ENCODE data around the gene IWS1.
"Not testable (repeated sequence)": the region's sequence is repeated elsewhere in the genome, so short reads cannot be mapped to it uniquely, and the experiment has no call there.

IWS1 gene

DNA sequence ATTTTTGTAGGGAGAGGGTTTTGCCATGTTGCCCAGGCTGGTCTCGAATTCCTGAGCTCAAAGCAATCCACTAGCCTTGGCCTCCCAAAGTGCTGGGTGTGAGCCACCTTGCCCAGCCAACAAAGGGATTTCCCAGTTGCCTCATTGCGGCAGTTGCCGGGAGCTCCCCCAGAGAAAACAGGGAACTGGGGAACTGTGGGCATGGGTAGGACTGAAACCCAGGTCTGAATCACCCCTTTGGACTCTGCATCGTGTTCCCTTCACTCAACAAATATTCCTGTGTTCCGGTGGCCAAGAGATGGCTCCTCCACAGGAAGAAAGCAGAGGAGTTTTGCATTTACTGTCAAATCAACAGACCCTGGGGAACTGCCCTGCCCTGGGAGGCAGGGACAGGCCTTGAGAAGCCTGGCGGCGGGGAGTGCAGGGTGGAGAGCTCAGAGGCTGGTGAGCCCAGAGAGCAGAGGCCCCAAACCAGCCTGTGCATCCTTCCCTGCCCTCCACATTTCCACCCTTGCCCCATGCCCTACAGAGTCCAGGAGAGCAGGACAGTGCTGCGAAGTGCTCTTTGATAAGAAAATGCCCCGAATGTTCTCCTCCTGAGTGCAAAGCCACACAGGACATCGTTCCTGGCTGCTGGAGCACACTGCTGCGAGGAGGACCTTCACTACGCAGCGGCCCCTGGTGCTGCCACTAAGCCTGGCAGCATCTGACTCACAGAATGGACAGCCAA is 34.1 kb upstream of the IWS1 start:
- H3K9me3 ChIP-seq (ENCODE audit: control insufficient read depth, insufficient read depth, low read depth, low read length): no peaks in the 10 kb centered on the region
- H3K9ac ChIP-seq (ENCODE audit: low read length): no peak overlapping the region
- peaks cover 10% of the 10 kb centered on the region for H3K4me1 ChIP-seq (ENCODE audit: control insufficient read depth, insufficient read depth, low read length)
- H3K4me3 ChIP-seq (ENCODE audit: low read depth, low read length): no peak overlapping the region
- H3K27me3 ChIP-seq (ENCODE audit: control insufficient read depth, insufficient read depth, low read length): no peaks in the 10 kb centered on the region
- no peaks in the 10 kb centered on the region for H3K36me3 ChIP-seq (ENCODE audit: control insufficient read depth, insufficient read depth, low read length)
- no peak overlapping the region for H3K27ac ChIP-seq (ENCODE audit: low read depth, low read length)

DNA sequence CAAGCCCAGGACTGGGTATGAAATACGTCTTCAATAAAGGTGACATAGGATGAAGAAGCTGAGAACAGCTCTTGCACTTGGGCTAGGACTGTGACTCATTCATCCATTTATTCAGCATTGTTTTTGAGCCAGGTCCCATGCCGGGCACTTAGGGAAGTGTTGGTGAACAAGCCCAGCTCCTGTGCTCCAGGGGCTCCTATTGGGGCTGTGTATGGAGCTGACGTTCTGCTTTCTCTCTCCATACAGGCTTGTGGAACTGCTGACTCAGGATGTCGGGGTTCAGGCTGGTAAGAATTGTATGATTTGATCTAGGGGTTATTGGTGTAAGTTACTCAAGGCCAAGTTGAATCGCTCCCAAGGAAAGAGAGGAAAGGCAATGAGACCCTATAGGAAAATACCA is 33.2 kb upstream of the IWS1 start:
- no peaks in the 10 kb centered on the region for H3K9me3 ChIP-seq (ENCODE audit: control insufficient read depth, insufficient read depth, low read depth, low read length)
- H3K27me3 ChIP-seq (ENCODE audit: control insufficient read depth, insufficient read depth, low read length): no peaks in the 10 kb centered on the region
- peaks cover 10% of the 10 kb centered on the region for H3K4me1 ChIP-seq (ENCODE audit: control insufficient read depth, insufficient read depth, low read length)
- no peak overlapping the region for H3K27ac ChIP-seq (ENCODE audit: low read depth, low read length)
- H3K9ac ChIP-seq (ENCODE audit: low read length): no peak overlapping the region
- H3K36me3 ChIP-seq (ENCODE audit: control insufficient read depth, insufficient read depth, low read length): no peaks in the 10 kb centered on the region
- H3K4me3 ChIP-seq (ENCODE audit: low read depth, low read length): no peak overlapping the region

DNA sequence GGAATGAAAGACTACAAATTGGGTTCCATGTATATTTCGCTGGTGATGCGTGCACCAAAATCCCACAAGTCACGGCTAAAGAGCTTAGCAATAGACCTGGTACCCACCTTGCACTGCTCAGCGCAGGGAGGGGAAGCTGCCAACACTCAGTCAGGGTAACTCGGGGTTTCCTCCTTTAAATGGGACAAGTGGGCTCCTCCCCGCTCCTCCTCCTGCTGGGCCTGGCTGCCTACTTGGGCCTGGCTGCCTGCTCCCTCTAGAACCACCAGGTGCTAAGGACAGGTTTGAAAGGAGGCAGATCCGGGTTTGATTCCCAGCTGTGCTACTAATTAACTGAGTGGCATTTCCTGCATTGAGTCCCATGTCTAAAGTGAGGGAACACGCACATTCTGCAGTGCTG is 32.6 kb upstream of the IWS1 start:
- H3K9ac ChIP-seq (ENCODE audit: low read length): no peak overlapping the region
- peaks cover 10% of the 10 kb centered on the region for H3K4me1 ChIP-seq (ENCODE audit: control insufficient read depth, insufficient read depth, low read length)
- H3K9me3 ChIP-seq (ENCODE audit: control insufficient read depth, insufficient read depth, low read depth, low read length): no peaks in the 10 kb centered on the region
- H3K4me3 ChIP-seq (ENCODE audit: low read depth, low read length): no peak overlapping the region
- no peak overlapping the region for H3K27ac ChIP-seq (ENCODE audit: low read depth, low read length)
- H3K27me3 ChIP-seq (ENCODE audit: control insufficient read depth, insufficient read depth, low read length): no peaks in the 10 kb centered on the region
- H3K36me3 ChIP-seq (ENCODE audit: control insufficient read depth, insufficient read depth, low read length): no peaks in the 10 kb centered on the region

DNA sequence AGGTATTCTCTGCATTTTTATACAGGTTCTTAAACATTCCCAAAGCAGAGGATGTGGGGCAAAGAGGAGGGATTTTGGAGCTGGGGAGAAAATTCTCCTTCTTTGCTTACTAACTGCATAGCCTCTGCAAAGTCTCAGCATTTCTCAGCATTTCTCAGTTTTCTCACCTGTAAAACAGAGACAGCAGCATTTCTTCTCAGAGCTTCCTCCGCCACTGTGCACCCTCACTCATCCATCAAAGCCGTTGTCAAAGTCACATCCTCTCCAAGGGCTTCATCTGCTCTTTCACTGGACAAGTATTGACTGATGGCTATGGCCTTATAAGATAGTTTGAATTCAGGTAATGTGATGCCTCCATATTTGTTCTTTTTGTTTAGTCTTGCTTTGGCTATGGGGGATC is 26.6 kb upstream of the IWS1 start:
- H3K27me3 ChIP-seq (ENCODE audit: control insufficient read depth, insufficient read depth, low read length): peaks cover 6% of the 10 kb centered on the region; the same call in 1 of the 2 replicates
- no peaks in the 10 kb centered on the region for H3K36me3 ChIP-seq (ENCODE audit: control insufficient read depth, insufficient read depth, low read length)
- no peak overlapping the region for H3K4me3 ChIP-seq (ENCODE audit: low read depth, low read length)
- H3K9me3 ChIP-seq (ENCODE audit: control insufficient read depth, insufficient read depth, low read depth, low read length): no peaks in the 10 kb centered on the region
- H3K27ac ChIP-seq (ENCODE audit: low read depth, low read length): no peak overlapping the region
- no peak overlapping the region for H3K9ac ChIP-seq (ENCODE audit: low read length)
- no peaks in the 10 kb centered on the region for H3K4me1 ChIP-seq (ENCODE audit: control insufficient read depth, insufficient read depth, low read length)

DNA sequence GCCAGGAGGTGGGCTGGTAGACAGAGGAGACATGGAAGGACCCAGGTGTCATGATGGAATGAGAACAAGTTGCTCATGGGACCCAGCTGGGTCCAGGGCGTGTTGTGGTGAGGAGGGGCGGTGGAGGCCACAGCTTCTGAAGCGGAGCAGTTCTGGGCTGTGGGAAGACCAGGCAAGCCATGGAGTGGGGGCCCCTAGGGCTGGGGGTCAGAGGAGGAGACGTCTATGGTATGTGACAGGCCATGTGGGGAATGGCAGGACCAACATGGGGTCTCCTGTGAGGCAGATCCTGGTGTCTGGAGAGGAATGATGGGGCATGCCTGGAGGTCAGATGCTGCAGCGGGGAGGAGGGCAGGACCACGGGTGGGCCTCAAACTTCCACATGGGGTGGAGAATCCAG is 26.0 kb upstream of the IWS1 start:
- no peak overlapping the region for H3K4me3 ChIP-seq (ENCODE audit: low read depth, low read length)
- H3K27ac ChIP-seq (ENCODE audit: low read depth, low read length): no peak overlapping the region
- no peak overlapping the region for H3K9ac ChIP-seq (ENCODE audit: low read length)
- H3K36me3 ChIP-seq (ENCODE audit: control insufficient read depth, insufficient read depth, low read length): no peaks in the 10 kb centered on the region
- H3K27me3 ChIP-seq (ENCODE audit: control insufficient read depth, insufficient read depth, low read length): peaks cover 9% of the 10 kb centered on the region; the same call in 1 of the 2 replicates
- no peaks in the 10 kb centered on the region for H3K9me3 ChIP-seq (ENCODE audit: control insufficient read depth, insufficient read depth, low read depth, low read length)
- no peaks in the 10 kb centered on the region for H3K4me1 ChIP-seq (ENCODE audit: control insufficient read depth, insufficient read depth, low read length)

DNA sequence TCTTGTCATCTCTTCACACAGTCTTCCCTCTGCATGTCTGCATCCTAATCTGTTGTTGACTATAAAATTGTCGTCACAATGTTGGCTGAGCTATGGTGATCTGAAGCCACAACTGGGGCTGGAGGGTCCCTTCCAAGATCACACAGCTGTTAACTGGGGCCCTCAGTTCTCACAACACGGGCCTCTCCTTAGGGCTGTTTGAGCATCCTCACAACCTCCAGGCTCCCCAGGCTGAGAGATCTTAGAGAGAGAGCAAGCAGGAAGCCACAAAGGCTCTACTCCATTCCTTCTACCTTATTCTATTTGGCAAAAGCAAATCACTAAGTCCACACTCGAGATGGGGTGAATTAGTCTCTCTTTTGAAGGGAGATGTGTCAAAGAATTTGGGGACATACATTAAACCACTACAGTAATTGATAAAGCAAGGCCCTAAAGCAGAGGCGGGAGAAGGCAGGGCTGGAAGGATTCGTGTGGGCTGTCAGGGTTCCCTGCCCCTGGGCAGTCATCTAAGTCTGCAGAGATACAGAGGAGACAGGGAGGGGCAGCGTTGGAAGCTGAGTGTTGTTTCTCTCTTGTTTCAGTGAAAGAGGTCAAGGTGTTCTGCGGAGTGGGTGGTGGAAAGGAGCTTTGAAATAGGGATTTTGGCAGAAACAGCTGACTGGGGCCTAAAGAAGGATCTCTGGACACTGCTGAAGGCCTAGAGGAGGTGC is 25.1 kb upstream of the IWS1 start:
- H3K4me3 ChIP-seq (ENCODE audit: low read depth, low read length): no peak overlapping the region
- no peaks in the 10 kb centered on the region for H3K36me3 ChIP-seq (ENCODE audit: control insufficient read depth, insufficient read depth, low read length)
- H3K9me3 ChIP-seq (ENCODE audit: control insufficient read depth, insufficient read depth, low read depth, low read length): no peaks in the 10 kb centered on the region
- no peak overlapping the region for H3K27ac ChIP-seq (ENCODE audit: low read depth, low read length)
- H3K4me1 ChIP-seq (ENCODE audit: control insufficient read depth, insufficient read depth, low read length): no peaks in the 10 kb centered on the region
- no peak overlapping the region for H3K9ac ChIP-seq (ENCODE audit: low read length)
- H3K27me3 ChIP-seq (ENCODE audit: control insufficient read depth, insufficient read depth, low read length): peaks cover 17% of the 10 kb centered on the region; the same call in 1 of the 2 replicates

DNA sequence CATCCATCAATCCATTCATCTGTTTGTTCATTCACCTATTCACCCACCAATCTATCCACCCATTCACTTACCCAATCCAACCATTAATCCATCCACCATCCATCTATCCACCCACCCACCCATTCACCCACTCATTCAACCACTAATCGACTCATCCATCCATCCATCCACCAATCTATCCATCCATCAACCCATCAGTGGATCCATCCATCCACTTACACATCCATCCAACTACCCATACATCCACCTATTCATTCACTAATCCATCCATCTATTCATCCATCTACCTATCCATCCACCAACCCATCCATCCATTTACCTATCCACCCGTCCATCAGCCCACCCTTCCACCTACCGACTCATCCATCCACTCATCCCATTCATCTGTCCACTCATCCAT is 20.5 kb upstream of the IWS1 start:
- H3K4me3 ChIP-seq (ENCODE audit: low read depth, low read length): no peak overlapping the region
- H3K36me3 ChIP-seq (ENCODE audit: control insufficient read depth, insufficient read depth, low read length): no peaks in the 10 kb centered on the region
- no peak overlapping the region for H3K9ac ChIP-seq (ENCODE audit: low read length)
- H3K27me3 ChIP-seq (ENCODE audit: control insufficient read depth, insufficient read depth, low read length): peaks cover 22% of the 10 kb centered on the region; the same call in 1 of the 2 replicates
- H3K9me3 ChIP-seq (ENCODE audit: control insufficient read depth, insufficient read depth, low read depth, low read length): no peaks in the 10 kb centered on the region
- H3K4me1 ChIP-seq (ENCODE audit: control insufficient read depth, insufficient read depth, low read length): peaks cover 3% of the 10 kb centered on the region; the same call in 1 of the 2 replicates
- no peak overlapping the region for H3K27ac ChIP-seq (ENCODE audit: low read depth, low read length)

DNA sequence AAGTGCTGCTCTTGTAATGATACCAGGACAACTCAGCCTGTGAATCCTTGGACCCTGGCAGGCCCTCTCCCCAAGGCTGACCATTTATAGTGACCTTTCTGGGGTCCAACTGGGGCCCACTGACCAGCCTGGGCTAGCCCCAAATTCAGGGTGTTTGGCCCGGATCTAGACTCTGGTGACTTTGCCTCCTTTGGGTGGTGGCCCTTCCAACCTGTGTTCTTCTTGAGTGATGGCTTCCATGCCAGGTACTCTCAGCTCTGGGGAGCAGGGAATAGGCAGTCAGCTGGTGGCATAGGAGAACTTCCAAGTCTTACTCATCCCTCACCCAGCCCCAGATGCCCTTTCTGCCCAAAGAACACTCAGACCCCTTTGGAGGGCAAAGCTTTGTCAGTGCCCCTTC is 19.5 kb upstream of the IWS1 start:
- peaks cover 3% of the 10 kb centered on the region; the same call in 1 of the 2 replicates for H3K4me1 ChIP-seq (ENCODE audit: control insufficient read depth, insufficient read depth, low read length)

DNA sequence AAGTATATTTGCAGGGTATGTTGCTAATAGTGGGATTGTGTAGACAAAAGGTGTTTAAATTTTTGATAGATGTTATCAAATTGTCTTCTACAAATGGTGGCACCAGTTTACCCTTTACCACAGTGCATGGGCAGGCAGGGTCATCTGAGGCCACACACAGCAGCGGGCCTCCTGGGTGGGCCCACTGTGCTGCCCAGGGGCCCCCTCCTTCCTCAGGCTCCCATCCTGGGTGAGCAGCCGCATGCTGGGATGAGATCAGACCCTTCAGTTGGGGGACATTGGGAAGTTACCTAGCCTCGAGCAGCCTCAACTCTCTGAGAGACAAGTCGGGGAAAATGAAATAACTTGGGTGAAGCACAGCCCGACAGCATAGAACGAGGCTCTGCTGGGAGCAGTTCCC is 18.9 kb upstream of the IWS1 start:
- H3K4me1 ChIP-seq (ENCODE audit: control insufficient read depth, insufficient read depth, low read length): peaks cover 3% of the 10 kb centered on the region; the same call in 1 of the 2 replicates
- peaks cover 31% of the 10 kb centered on the region; the same call in 1 of the 2 replicates for H3K27me3 ChIP-seq (ENCODE audit: control insufficient read depth, insufficient read depth, low read length)
- no peaks in the 10 kb centered on the region for H3K36me3 ChIP-seq (ENCODE audit: control insufficient read depth, insufficient read depth, low read length)
- H3K4me3 ChIP-seq (ENCODE audit: low read depth, low read length): no peak overlapping the region
- no peaks in the 10 kb centered on the region for H3K9me3 ChIP-seq (ENCODE audit: control insufficient read depth, insufficient read depth, low read depth, low read length)
- no peak overlapping the region for H3K27ac ChIP-seq (ENCODE audit: low read depth, low read length)
- no peak overlapping the region for H3K9ac ChIP-seq (ENCODE audit: low read length)

More for the DNA sequence above, 19.5 kb upstream of the IWS1 start:
- peaks cover 28% of the 10 kb centered on the region; the same call in 1 of the 2 replicates for H3K27me3 ChIP-seq (ENCODE audit: control insufficient read depth, insufficient read depth, low read length)
- H3K4me3 ChIP-seq (ENCODE audit: low read depth, low read length): no peak overlapping the region
- H3K9ac ChIP-seq (ENCODE audit: low read length): no peak overlapping the region
- H3K27ac ChIP-seq (ENCODE audit: low read depth, low read length): no peak overlapping the region
- no peaks in the 10 kb centered on the region for H3K36me3 ChIP-seq (ENCODE audit: control insufficient read depth, insufficient read depth, low read length)
- H3K9me3 ChIP-seq (ENCODE audit: control insufficient read depth, insufficient read depth, low read depth, low read length): no peaks in the 10 kb centered on the region

DNA sequence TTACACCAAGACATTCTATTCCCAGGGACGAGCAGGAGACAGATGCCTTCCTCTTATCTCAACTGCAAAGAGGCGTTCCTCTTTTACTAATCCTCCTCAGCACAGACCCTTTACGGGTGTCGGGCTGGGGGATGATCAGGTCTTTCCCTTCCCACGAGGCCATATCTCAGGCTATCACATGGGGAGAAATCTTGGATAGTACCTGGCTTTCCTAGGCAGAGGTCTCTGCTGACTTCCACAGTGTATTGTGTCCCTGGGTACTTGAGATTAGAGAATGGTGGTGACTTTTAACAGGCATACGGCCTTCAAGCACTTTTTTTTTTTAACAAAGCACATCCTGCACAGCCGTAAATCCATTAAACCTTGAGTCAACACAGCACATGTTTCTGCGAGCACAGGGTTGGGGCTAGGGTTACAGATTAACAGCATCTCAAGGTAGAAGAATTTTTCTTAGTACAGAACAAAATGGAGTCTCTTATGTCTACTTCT is 16.8 kb upstream of the IWS1 start:
- H3K36me3 ChIP-seq (ENCODE audit: control insufficient read depth, insufficient read depth, low read length); H3K4me1 ChIP-seq (ENCODE audit: control insufficient read depth, insufficient read depth, low read length); H3K4me3 ChIP-seq (ENCODE audit: low read depth, low read length); H3K9me3 ChIP-seq (ENCODE audit: control insufficient read depth, insufficient read depth, low read depth, low read length); H3K27ac ChIP-seq (ENCODE audit: low read depth, low read length): not testable (repeated sequence)
- H3K27me3 ChIP-seq (ENCODE audit: control insufficient read depth, insufficient read depth, low read length): peaks cover 25% of the 10 kb centered on the region; the same call in 1 of the 2 replicates
- H3K9ac ChIP-seq (ENCODE audit: low read length): peak overlapping the region; percentile 26

DNA sequence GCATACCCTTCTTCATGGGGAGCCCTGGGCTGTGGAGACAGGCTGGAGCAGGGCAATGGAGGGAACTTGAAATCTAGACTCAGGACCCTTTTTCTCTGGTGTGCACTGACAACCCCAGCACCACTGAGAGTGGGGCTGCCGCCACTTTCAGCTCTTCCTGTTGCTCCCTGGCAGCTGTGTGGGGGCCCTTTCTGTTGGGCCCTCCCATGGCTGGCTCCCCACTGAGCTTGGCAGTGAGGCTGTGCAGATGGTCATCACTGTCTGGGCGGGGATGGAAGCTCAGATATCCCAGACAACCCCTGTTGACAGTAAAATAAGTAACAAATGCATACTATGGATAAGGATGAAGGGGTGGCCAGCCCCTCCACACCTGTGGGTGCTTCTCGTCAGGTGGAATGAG is 15.9 kb upstream of the IWS1 start:
- no peaks in the 10 kb centered on the region for H3K9me3 ChIP-seq (ENCODE audit: control insufficient read depth, insufficient read depth, low read depth, low read length)
- no peak overlapping the region for H3K9ac ChIP-seq (ENCODE audit: low read length)
- H3K27me3 ChIP-seq (ENCODE audit: control insufficient read depth, insufficient read depth, low read length): peaks cover 25% of the 10 kb centered on the region; the same call in 1 of the 2 replicates
- H3K36me3 ChIP-seq (ENCODE audit: control insufficient read depth, insufficient read depth, low read length): no peaks in the 10 kb centered on the region
- no peak overlapping the region for H3K4me3 ChIP-seq (ENCODE audit: low read depth, low read length)
- no peak overlapping the region for H3K27ac ChIP-seq (ENCODE audit: low read depth, low read length)
- peaks cover 3% of the 10 kb centered on the region; the same call in 1 of the 2 replicates for H3K4me1 ChIP-seq (ENCODE audit: control insufficient read depth, insufficient read depth, low read length)
